ENCODE data around the gene SMIM13.

The SMIM13 gene

GRCh38 chr6:11133281-11133680 is 39.6 kb downstream of the SMIM13 start:
- no peak overlapping the region for H3K4me3 ChIP-seq (replicated peaks; ENCODE audit: low read depth, low read length)
- H3K36me3 ChIP-seq (ENCODE audit: control insufficient read depth, insufficient read depth, low read length), result peaks cover 3% of the 10 kb centered on the region
- no peaks in the 10 kb centered on the region for H3K27me3 ChIP-seq (replicated peaks; ENCODE audit: control insufficient read depth, insufficient read depth, low read length)
- no peak for DNase-seq (ENCODE audit: extremely low read depth, insufficient read length)
- no peak for TF ChIP-seq CTCF (IDR thresholded peaks at IDR 0.05; ENCODE audit: insufficient read depth, low read length, poor library complexity, severe bottlenecking)

- no peaks in the 10 kb centered on the region for H3K27me3 ChIP-seq (replicated peaks; ENCODE audit: control insufficient read depth, insufficient read depth, low read length)
- H3K4me3 ChIP-seq (replicated peaks; ENCODE audit: low read depth, low read length), result no peak overlapping the region
- TF ChIP-seq CTCF (IDR thresholded peaks at IDR 0.05; ENCODE audit: insufficient read depth, low read length, poor library complexity, severe bottlenecking), result no peak
- H3K36me3 ChIP-seq (ENCODE audit: control insufficient read depth, insufficient read depth, low read length), result peaks cover 3% of the 10 kb centered on the region
- DNase-seq (ENCODE audit: extremely low read depth, insufficient read length), result no peak
These were observed 43.2 kb downstream of the SMIM13 start for GRCh38 chr6:11136809-11137208.

GRCh38 chr6:11139051-11139960 is 45.7 kb downstream of the SMIM13 start:
- H3K36me3 ChIP-seq (ENCODE audit: control insufficient read depth, insufficient read depth, low read length), result peaks cover 3% of the 10 kb centered on the region
- H3K4me3 ChIP-seq (replicated peaks; ENCODE audit: low read depth, low read length), result no peak overlapping the region
- no peaks in the 10 kb centered on the region for H3K27me3 ChIP-seq (replicated peaks; ENCODE audit: control insufficient read depth, insufficient read depth, low read length)
- no peak for TF ChIP-seq CTCF (IDR thresholded peaks at IDR 0.05; ENCODE audit: insufficient read depth, low read length, poor library complexity, severe bottlenecking)
- DNase-seq (ENCODE audit: extremely low read depth, insufficient read length), result peak; percentile 13

DNA sequence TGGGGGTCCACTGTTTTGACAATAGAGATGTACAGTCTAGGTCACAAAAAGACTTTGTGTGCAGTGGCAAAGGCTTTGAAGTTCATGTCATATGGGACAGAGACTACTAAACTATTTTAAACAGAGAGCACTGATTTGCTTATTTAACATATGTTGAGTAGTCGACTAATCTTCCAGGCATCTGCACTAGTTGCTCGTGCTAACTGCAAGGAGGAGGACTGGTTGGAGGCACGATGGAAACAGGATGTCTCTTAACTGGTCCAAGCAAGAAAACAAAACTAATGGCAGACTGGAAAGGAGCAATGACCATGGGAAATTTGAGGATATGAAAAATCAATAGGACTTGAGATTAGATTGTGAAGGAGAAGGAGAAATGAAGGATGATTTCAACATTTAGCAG is 46.4 kb downstream of the SMIM13 start:
- peaks cover 3% of the 10 kb centered on the region for H3K36me3 ChIP-seq (ENCODE audit: control insufficient read depth, insufficient read depth, low read length)
- no peak for TF ChIP-seq CTCF (IDR thresholded peaks at IDR 0.05; ENCODE audit: insufficient read depth, low read length, poor library complexity, severe bottlenecking)
- no peaks in the 10 kb centered on the region for H3K27me3 ChIP-seq (replicated peaks; ENCODE audit: control insufficient read depth, insufficient read depth, low read length)
- no peak overlapping the region for H3K4me3 ChIP-seq (replicated peaks; ENCODE audit: low read depth, low read length)
- no peak for DNase-seq (ENCODE audit: extremely low read depth, insufficient read length)

DNA sequence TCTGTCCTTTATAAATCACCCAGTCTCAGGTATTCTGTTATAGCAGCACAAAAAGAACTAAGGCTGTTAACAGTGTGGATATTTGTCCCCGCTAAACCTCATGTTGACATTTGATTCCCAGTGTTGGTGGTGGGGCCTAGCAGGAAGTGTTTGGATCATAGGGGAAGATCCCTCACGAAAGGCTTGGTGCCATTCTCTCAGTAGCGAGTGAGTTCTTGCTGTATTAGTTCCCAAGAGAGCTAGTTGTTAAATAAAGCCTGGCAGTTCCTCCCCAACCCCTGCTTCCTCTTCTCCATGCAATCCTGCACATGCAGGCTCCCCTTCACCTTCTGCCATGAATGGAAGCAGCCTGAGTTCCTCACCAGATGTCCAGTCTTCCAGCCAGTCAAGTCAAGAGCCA is 47.7 kb downstream of the SMIM13 start:
- Histone ChIP-seq H3K4me3 (replicated peaks; ENCODE audit: low read depth, low read length) (no peak overlapping the region), H3K36me3 (ENCODE audit: control insufficient read depth, insufficient read depth, low read length) (no peaks in the 10 kb centered on the region), H3K27me3 (replicated peaks; ENCODE audit: control insufficient read depth, insufficient read depth, low read length) (no peaks in the 10 kb centered on the region)
- TF ChIP-seq CTCF (IDR thresholded peaks at IDR 0.05; ENCODE audit: insufficient read depth, low read length, poor library complexity, severe bottlenecking), result no peak
- no peak for DNase-seq (ENCODE audit: extremely low read depth, insufficient read length)
